AML-193 (cell line): ENCODE data around the gene SLC7A8.
"Not testable (repeated sequence)": the region's sequence is repeated elsewhere in the genome, so short reads cannot be mapped to it uniquely, and the experiment has no call there.

Experiments
- DNase-seq, 2 experiments: peaks; one replicate each; lab custom pipeline; 2025; lab: John Stamatoyannopoulos, UW

The SLC7A8 gene

GRCh38 chr14:23183479-23183878 lies at the start of gene SLC7A8:
Gene SLC7A8 (minus strand): TSS chr14:23183660. CDS start chr14:23182914, 746 bp downstream.
- no peak for DNase-seq

DNA sequence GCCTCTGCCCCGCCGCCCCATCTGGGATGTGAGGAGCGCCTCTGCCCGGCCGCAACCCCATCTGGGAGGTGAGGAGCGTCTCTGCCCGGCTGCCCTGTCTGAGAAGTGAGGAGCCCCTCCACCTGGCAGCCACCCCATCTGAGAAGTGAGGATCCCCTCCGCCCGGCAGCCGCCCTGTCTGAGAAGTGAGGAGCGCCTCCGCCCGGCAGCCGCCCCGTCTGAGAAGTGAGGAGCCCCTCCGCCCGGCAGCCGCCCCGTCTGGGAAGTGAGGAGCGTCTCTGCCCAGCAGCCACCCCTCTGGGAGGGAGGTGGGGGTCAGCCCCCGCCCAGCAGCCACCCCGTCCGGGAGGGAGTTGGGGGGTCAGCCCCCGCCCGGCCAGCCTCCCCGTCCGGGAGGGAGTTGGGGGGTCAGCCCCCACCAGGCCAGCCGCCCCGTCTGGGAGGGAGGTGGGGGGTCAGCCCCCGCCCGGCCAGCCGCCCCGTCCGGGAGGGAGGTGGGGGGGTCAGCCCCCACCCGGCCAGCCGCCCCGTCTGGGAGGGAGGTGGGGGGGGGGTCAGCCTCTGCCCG lies 48.9 kb upstream of the SLC7A8 start:
- DNase-seq, result not testable (repeated sequence)

- DNase-seq, result peak; percentile 78
Observed at GRCh38 chr14:23228812-23229211, 45.4 kb upstream of the SLC7A8 start.

DNA sequence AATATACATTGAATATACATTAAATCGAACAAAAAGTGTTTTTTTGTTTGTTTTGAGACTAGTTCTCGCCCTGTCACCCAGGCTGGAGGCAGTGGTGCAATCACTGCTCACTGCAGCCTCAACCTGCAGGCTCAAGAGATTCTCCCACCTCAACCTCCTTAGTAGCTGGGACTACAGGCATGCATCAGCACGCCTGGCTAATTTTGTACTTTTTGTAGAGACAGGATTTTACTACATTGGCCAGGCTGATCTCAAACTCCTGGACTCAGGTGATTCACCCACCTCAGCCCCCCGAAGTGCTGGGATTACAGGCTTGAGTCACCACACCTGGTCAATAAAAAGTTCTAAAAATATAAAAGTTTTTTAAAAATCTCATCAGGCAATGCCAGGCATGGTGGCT lies 44.1 kb upstream of the SLC7A8 start:
- DNase-seq, result no peak

DNA sequence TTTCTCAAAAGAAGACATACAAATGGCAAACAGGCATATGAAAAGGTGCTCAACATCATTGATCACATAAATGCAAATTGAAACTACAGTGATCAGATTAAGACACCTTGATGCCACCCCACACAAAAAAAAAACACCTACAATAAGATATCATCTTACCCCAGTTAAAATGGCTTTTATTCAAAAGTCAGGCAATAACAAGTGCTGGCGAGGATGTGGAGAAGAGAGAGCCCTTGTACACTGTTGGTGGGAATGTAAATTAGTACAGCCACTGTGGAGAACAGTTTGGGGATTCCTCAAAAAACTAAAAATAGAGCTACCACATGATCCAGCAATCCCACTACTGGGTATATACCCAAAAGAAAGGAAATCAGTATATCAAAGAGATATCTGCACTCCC lies 41.5 kb upstream of the SLC7A8 start:
- not testable (repeated sequence) for DNase-seq

GRCh38 chr14:23219075-23219474 lies 35.6 kb upstream of the SLC7A8 start:
- DNase-seq, result no peak

DNA sequence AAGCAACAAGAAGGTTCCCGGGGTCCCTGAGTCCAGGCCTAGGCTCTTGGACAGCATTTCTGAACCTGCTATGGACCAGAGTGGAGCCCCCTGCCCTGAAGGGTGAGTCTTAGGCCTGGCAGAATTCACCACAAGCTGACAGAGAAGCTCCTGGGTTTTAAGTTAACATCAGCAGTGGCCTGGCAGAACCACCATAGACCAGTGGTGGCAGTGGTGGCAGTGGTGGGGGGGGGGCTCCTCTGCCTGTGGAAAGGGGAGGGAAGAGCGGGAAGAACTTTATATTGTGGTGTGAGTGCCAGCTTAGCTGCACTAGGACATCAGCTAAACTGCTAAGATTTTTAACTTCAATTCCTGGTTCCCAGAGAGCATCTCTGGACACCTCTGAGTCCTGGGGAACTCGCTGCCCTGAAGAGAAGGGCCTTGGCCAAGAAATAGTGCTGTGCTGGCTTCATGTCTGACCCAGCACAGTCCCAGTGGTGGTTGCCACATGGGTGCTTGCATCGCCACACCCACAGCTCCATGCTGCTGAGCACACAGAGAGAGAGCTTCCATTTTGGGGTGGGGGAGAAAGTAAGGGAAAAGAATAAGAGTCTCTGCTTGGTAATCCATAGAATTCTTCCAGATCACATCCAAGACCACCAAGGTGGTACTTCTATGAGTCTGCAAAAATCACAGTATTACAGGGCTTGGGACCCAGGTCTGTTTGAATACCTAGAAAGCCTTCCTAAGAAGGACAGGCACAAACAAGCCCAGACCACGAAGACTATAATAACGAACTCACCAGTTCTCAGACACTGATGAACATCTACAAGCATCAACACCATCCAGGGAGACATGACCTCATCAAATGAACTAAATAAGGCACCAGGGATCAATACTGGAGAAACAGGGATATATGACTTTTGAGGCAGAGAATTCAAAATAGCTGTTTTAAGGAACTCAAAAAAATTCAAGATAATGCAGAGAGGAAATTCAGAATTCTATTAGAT lies 33.9 kb upstream of the SLC7A8 start:
- no peak for DNase-seq

DNA sequence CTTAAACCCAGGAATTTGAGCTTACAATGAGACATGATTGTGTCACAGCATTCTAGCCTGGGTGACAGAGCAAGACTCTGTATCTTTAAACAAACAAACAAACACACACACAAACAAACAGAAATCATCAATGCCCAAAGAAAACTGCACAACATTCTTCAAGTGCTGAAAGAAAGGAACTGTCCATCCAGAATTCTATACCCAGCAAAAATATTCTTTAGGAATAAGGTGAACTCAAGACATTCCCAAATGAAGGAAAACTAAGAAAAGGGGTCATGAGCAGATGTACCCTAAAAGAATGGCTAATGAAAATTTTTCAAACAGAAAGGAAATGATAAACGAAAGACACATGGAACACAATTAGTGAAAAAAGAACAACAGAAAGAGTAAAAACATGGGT lies 32.0 kb upstream of the SLC7A8 start:
- no peak for DNase-seq

GRCh38 chr14:23209651-23210423 lies 26.4 kb upstream of the SLC7A8 start:
- no peak for DNase-seq

GRCh38 chr14:23208324-23208723 lies 24.9 kb upstream of the SLC7A8 start:
- DNase-seq, result no peak

GRCh38 chr14:23207146-23207540 lies 23.7 kb upstream of the SLC7A8 start:
- DNase-seq, result no peak

- DNase-seq, result no peak
Observed at GRCh38 chr14:23206422-23207145, 23.1 kb upstream of the SLC7A8 start.

DNA sequence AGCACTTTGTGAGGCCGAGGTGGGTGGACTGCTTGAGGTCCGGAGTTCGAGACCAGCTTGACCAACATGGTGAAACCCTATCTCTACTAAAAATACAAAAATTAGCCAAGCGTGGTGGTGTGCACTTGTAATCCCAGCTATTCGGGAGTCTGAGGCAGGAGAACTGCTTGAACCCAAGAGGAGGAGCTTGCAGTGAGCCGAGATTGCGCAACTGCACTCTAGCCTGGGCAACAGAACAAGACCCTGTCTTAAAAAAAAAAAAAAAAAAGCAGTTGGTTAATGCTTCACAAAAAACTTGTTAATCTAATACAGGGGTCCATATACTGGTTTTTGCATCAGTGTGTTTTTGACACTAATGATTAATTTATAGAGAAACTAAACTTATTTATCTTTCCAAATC lies 18.5 kb upstream of the SLC7A8 start:
- DNase-seq, result no peak

DNA sequence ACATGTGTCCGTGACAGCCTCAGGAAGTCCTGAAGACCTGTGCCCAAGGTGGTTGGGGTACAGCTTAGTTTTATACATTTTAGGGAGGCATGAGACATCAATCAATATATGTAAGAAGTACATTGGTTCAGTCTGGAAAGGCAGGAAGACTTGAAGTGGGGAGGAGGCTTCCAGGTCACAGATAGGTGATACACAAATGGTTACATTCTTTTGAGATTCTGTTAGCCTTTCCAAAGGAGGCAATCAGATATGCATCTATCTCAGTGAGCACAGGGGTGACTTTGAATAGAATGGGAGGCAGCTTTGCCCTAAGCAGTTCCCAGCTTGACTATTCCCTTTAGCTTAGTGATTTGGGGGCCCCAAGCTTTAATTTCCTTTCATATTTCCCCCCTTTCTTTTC lies 15.7 kb upstream of the SLC7A8 start:
- not testable (repeated sequence) for DNase-seq

DNA sequence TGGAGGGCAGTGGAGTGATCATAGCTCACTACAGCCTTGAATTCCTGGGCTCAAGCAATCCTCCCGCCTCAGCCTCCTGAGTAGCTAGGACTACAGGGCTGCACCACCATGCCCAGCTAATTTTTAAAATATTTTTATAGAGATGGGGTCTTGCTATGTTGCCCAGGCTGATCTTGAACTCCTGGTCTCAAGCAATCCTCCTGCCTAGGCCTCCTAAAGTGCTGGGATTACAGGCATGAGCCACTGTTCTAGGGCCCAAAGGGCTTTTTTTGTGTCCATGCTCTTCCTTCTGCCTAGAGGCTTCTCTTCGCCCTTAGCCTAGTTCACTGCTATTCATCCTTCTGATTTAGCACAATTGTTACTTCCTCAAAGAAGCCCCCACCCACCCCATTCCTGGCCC lies 13.0 kb upstream of the SLC7A8 start:
- DNase-seq, result not testable (repeated sequence)

DNA sequence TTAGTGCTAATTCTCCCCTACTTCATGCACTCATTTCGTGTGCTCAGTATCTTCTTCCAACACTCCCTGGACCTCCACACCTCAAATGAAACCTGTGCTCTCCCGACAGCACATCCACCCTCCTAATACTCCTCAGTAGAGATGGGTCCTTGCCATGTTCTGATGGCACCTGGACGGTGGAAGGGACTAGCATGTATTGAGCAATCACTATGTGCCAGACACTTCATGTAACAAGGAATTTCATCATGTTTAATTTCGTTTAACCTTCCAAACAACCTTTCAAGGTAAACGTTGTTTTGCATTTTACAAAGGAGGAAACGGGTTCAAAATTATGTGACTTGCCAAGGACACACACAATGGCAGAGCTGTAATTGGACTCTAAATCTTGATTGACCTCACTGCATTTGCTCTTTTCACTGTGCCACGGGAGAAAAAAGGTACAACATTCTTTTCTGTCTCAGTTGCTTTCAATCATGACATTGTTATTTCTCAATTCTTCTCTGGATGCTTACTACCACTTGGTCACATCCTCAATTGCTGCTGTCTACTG lies 12.2 kb upstream of the SLC7A8 start:
- no peak for DNase-seq

DNA sequence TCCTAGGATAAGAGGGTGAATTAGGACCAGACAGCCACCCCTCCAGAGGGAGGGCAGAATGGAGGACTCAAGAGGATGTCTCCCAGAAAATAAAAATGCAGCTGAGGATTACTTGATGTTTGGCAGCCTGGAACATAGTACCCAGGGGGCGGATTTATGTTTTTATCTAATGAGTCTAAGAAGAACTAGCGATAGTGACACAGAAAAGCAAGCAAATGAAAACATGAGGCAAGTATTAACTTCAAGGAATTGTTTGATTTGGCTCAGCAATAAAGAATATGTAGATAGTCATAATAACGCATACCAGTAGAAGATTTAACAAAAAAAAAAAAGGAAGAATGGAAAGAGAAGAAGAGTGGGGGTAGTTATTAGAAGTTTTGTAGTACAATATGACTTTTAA lies 10.0 kb upstream of the SLC7A8 start:
- DNase-seq, result no peak

- DNase-seq, result no peak
Observed at GRCh38 chr14:23187925-23188324, 4.5 kb upstream of the SLC7A8 start.

DNA sequence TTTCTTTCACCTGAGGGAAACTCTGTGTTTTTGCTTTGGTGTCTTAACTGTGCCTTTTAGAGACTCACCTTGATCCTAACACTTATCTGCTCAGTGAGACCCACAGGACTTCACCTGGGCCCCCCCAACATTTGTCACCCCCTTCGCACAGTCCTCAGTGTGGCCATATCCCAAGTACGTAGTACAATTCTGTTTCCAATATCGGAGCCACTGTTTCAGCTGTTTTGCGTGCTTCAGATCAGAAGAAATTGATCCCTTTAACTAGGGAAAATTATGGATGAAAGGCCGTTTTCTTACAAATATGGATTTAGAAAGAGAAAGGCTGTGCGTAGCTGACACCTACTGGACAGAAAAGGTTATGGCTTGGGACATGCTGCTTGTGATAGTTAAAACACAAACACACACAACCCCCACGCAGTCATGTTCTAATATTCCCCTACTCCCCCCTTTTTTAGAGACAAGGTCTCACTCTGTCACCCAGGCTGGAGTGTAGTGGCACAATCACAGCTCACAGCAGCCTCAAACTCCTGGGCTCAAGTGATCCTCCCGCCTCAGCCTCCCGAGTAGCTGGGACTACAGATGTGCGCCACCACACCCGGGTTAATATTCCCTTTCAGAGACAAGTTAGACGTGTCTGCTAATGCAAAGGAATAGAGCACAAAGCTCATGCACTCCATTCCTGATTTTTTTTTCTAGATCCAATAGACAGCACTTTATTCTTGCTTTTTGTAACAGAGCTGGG lies 3.6 kb upstream of the SLC7A8 start:
- DNase-seq, result peak; percentile 55 to 68

GRCh38 chr14:23185063-23185462 lies 1.6 kb upstream of the SLC7A8 start:
- DNase-seq, result no peak

GRCh38 chr14:23183158-23183470 lies 346 bp downstream of the SLC7A8 start:
- no peak for DNase-seq
